K562 (cell line): ENCODE measurements around the gene RPL38. TPM values are rescaled to one million over a fixed set of nuclear protein-coding genes. Genes with fewer than 3 reads are reported as not detected.

ENCODE experiments used
- CCAR2 ChIP-seq: fragments of 200-400 bp; formaldehyde crosslinking; IDR thresholded peaks from 2 replicates; pipeline ENCODE4 v1.6.1; 2017; ENCODE audit warnings: mild to moderate bottlenecking, low read depth, low read length
- DMBX1 ChIP-seq: fragments of 250-450 bp; sonication (Bioruptor Pico); IDR thresholded peaks from 2 replicates; pipeline ENCODE4 v1.8.0; 2022; ENCODE audit warnings: inconsistent platforms, mild to moderate bottlenecking, moderate library complexity, borderline replicate concordance
- GABPB2 ChIP-seq: fragments of 250-450 bp; sonication (Bioruptor Pico); conservative IDR thresholded peaks from 2 replicates; pipeline ENCODE4 v1.5.1; 2021; ENCODE audit warnings: mild to moderate bottlenecking
- NFE2L1 ChIP-seq: fragments of 450-650 bp; IDR thresholded peaks from 2 replicates; pipeline ENCODE4 v1.6.1; 2016; ENCODE audit warnings: missing genetic modification characterization, low read depth, mild to moderate bottlenecking, missing compliant biosample characterization, moderate library complexity, borderline replicate concordance
- SIX5 ChIP-seq, 2 experiments: IDR thresholded peaks; 2 replicates each; pipeline ENCODE4 v1.6.1; 2011; ENCODE audit warnings: low read length in 2 of 2, borderline replicate concordance in 1 of 2, low read depth in 1 of 2, mild to moderate bottlenecking in 1 of 2, moderate library complexity in 1 of 2; ENCODE audit not compliant: insufficient read depth in 1 of 2
- polyA plus RNA-seq, 8 experiments: library from polyadenylated mRNA; depleted of rRNA in 4 of 8; stranded (reverse) in 5 of 8; unstranded in 3 of 8; fragments of >200 nt; fragmentation: Nextera tagmentation in 2 of 8; fragmentation: Illumina TruSeq in 1 of 8; extraction: Ambion mirVana in 2 of 8; extraction: Trizol in 1 of 8; gene quantifications; 2 replicates each; pipeline versions ENCODE4 v1.2.1 to v1.2.3, GENCODE V29; 2011 to 2014; ENCODE audit warnings: inconsistent platforms in 1 of 8, missing spikeins in 1 of 8
- total RNA-seq, 7 experiments: library from RNA; depleted of rRNA in 6 of 7; stranded (reverse); fragments of >200 nt in 6 of 7; fragmentation: Illumina TruSeq in 2 of 7; extraction: Trizol in 2 of 7; gene quantifications; 2 replicates each; pipeline versions ENCODE4 v1.2.1 to v1.2.3, GENCODE V29; 2011 to 2021; ENCODE audit warnings: low replicate concordance in 1 of 7
- TF ChIP-seq, protein P1 (sequence below): sonication (generic); formaldehyde crosslinking; IDR thresholded peaks from 2 replicates; pipeline ENCODE4 v1.8.0; 2023; ENCODE audit warnings: mild to moderate bottlenecking, missing genetic modification reagents
- TF ChIP-seq, protein P2 (sequence below): fragments of 250-450 bp; sonication (Bioruptor Pico); IDR thresholded peaks from 2 replicates; pipeline ENCODE4 v1.5.0; 2021
- TF ChIP-seq, protein P3 (sequence below): sonication (generic); formaldehyde crosslinking; IDR thresholded peaks from 2 replicates; pipeline ENCODE4 v1.8.0; 2022; ENCODE audit warnings: mild to moderate bottlenecking, missing genetic modification reagents
- TF ChIP-seq, protein P4 (sequence below), 2 experiments: IDR thresholded peaks; 2 replicates each; pipeline ENCODE4 v1.6.1; 2011; ENCODE audit warnings: borderline replicate concordance in 1 of 2, control low read depth in 1 of 2, low read depth in 1 of 2, low read length in 1 of 2, mild to moderate bottlenecking in 1 of 2, mixed read lengths in 1 of 2, moderate library complexity in 1 of 2; ENCODE audit not compliant: insufficient read depth in 1 of 2, insufficient read length in 1 of 2, poor library complexity in 1 of 2, severe bottlenecking in 1 of 2; ENCODE audit errors: extremely low read depth in 1 of 2
- TF ChIP-seq, protein P5 (sequence below): fragments of 450-650 bp; IDR thresholded peaks from one replicate; pipeline ENCODE4 v1.6.1; 2018; ENCODE audit warnings: mild to moderate bottlenecking, moderate library complexity; ENCODE audit not compliant: partially characterized antibody

Gene RPL38
- total and polyA plus RNA-seq, 9 of the 15 experiments (the other 6 are each of a cell fraction or from before 2014, with no cell fraction given): 1,224 to 3,864 (median 1,939) TPM

DNA sequence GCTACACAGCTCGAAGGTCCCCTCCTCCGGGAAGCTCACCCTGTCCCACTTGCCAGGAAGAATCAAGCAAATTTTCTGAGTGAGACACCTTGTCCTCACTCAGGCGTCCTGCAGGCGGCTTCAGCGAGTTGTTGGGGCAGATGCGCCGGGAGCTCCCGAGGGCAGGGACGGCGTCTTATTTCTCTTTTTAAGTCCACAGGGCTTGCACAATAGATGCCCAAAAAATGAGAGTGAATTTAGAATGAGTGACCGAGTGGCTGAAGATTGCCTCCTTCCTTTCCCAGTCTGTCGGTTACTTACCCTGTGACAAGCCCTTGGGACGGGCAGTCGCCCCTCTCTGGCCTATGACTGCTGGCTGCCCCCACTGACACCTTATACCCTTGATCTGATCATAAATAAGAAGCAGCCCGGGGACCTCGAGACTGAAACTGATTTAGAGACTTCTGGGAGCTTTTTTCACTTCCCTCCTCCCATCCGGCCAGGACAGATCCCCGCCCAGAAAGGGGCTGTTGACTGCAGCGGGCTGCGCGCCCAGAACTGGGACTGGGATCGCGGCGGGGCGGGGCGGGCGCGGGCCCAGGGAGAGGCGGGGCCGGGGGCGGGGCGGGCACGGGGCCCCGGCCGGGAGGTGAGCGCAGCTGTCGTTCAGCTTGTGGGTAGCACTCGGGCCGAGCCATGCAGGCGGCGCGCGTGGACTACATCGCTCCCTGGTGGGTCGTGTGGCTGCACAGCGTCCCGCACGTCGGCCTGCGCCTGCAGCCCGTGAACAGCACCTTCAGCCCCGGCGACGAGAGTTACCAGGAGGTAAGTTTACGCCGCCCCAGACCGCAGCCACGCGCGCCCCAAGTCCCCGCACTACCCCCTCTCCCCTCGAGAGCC lies 9.7 kb downstream of the RPL38 start, which contains the start of gene TTYH2 (continued):
- TF ChIP-seq SIX5 (IDR thresholded peaks at IDR 0.05; ENCODE audit: borderline replicate concordance in 1 of 2, insufficient read depth in 1 of 2, low read depth in 1 of 2, low read length in 2 of 2) (0 out of 4 replicates have a peak, but pooled peaks of 1 of the 2 experiments have one; percentile 4), GABPB2 (CRISPR knock-in tag) (no peak), DMBX1 (CRISPR knock-in tag) (no peak), NFE2L1 (tag) (no peak), CCAR2 (no peak)
- TF ChIP-seq, protein P1, sequence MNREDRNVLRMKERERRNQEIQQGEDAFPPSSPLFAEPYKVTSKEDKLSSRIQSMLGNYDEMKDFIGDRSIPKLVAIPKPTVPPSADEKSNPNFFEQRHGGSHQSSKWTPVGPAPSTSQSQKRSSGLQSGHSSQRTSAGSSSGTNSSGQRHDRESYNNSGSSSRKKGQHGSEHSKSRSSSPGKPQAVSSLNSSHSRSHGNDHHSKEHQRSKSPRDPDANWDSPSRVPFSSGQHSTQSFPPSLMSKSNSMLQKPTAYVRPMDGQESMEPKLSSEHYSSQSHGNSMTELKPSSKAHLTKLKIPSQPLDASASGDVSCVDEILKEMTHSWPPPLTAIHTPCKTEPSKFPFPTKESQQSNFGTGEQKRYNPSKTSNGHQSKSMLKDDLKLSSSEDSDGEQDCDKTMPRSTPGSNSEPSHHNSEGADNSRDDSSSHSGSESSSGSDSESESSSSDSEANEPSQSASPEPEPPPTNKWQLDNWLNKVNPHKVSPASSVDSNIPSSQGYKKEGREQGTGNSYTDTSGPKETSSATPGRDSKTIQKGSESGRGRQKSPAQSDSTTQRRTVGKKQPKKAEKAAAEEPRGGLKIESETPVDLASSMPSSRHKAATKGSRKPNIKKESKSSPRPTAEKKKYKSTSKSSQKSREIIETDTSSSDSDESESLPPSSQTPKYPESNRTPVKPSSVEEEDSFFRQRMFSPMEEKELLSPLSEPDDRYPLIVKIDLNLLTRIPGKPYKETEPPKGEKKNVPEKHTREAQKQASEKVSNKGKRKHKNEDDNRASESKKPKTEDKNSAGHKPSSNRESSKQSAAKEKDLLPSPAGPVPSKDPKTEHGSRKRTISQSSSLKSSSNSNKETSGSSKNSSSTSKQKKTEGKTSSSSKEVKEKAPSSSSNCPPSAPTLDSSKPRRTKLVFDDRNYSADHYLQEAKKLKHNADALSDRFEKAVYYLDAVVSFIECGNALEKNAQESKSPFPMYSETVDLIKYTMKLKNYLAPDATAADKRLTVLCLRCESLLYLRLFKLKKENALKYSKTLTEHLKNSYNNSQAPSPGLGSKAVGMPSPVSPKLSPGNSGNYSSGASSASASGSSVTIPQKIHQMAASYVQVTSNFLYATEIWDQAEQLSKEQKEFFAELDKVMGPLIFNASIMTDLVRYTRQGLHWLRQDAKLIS (CRISPR knock-in tag): no peak
- TF ChIP-seq, protein P2, sequence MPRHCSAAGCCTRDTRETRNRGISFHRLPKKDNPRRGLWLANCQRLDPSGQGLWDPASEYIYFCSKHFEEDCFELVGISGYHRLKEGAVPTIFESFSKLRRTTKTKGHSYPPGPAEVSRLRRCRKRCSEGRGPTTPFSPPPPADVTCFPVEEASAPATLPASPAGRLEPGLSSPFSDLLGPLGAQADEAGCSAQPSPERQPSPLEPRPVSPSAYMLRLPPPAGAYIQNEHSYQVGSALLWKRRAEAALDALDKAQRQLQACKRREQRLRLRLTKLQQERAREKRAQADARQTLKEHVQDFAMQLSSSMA (CRISPR knock-in tag): no peak
- TF ChIP-seq, protein P3, sequence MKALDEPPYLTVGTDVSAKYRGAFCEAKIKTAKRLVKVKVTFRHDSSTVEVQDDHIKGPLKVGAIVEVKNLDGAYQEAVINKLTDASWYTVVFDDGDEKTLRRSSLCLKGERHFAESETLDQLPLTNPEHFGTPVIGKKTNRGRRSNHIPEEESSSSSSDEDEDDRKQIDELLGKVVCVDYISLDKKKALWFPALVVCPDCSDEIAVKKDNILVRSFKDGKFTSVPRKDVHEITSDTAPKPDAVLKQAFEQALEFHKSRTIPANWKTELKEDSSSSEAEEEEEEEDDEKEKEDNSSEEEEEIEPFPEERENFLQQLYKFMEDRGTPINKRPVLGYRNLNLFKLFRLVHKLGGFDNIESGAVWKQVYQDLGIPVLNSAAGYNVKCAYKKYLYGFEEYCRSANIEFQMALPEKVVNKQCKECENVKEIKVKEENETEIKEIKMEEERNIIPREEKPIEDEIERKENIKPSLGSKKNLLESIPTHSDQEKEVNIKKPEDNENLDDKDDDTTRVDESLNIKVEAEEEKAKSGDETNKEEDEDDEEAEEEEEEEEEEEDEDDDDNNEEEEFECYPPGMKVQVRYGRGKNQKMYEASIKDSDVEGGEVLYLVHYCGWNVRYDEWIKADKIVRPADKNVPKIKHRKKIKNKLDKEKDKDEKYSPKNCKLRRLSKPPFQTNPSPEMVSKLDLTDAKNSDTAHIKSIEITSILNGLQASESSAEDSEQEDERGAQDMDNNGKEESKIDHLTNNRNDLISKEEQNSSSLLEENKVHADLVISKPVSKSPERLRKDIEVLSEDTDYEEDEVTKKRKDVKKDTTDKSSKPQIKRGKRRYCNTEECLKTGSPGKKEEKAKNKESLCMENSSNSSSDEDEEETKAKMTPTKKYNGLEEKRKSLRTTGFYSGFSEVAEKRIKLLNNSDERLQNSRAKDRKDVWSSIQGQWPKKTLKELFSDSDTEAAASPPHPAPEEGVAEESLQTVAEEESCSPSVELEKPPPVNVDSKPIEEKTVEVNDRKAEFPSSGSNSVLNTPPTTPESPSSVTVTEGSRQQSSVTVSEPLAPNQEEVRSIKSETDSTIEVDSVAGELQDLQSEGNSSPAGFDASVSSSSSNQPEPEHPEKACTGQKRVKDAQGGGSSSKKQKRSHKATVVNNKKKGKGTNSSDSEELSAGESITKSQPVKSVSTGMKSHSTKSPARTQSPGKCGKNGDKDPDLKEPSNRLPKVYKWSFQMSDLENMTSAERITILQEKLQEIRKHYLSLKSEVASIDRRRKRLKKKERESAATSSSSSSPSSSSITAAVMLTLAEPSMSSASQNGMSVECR (CRISPR knock-in tag): no peak
- TF ChIP-seq, protein P4, sequence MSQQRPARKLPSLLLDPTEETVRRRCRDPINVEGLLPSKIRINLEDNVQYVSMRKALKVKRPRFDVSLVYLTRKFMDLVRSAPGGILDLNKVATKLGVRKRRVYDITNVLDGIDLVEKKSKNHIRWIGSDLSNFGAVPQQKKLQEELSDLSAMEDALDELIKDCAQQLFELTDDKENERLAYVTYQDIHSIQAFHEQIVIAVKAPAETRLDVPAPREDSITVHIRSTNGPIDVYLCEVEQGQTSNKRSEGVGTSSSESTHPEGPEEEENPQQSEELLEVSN (IDR thresholded peaks at IDR 0.05; ENCODE audit: borderline replicate concordance in 1 of 2, extremely low read depth in 1 of 2, insufficient read depth in 1 of 2, insufficient read length in 1 of 2, low read depth in 1 of 2, low read length in 1 of 2, poor library complexity in 1 of 2, severe bottlenecking in 1 of 2): peak in 1 of 2 experiments; percentile 37
- TF ChIP-seq, protein P5, sequence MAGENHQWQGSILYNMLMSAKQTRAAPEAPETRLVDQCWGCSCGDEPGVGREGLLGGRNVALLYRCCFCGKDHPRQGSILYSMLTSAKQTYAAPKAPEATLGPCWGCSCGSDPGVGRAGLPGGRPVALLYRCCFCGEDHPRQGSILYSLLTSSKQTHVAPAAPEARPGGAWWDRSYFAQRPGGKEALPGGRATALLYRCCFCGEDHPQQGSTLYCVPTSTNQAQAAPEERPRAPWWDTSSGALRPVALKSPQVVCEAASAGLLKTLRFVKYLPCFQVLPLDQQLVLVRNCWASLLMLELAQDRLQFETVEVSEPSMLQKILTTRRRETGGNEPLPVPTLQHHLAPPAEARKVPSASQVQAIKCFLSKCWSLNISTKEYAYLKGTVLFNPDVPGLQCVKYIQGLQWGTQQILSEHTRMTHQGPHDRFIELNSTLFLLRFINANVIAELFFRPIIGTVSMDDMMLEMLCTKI: no peak
